Loucy (cell line): ENCODE measurements around the gene NRG3.

ENCODE experiments used
- CTCF ChIP-seq: fragments of 200-600 bp; sonication (generic); conservative IDR thresholded peaks from 2 replicates; pipeline ENCODE4 v1.5.1; 2014; ENCODE audit warnings: mild to moderate bottlenecking, antibody characterized with exemption, low read length
- EZH2phosphoT487 ChIP-seq: fragments of 200-600 bp; IDR thresholded peaks from 2 replicates; pipeline ENCODE4 v1.6.1; 2018; ENCODE audit warnings: antibody characterized with exemption, mild to moderate bottlenecking, moderate library complexity, borderline replicate concordance

- TF ChIP-seq CTCF = no peak
- no peak for TF ChIP-seq EZH2phosphoT487
Observed at GRCh38 chr10:82813856-82814255, 938.9 kb downstream of the NRG3 start.
